SK-N-SH (cell line): ENCODE measurements around the gene HJV. TPM values are rescaled to one million over a fixed set of nuclear protein-coding genes. Genes with fewer than 3 reads are reported as not detected.

ENCODE experiments used
- CTCF ChIA-PET: fragments of 300-600, 350-600 bp; formaldehyde crosslinking; extraction: SDS; loops from one replicate; lab custom pipeline; 2021; lab: Yijun Ruan, JAX
- POLR2A ChIA-PET: fragments of 350-600 bp; sonication (Branson Sonifier 250); formaldehyde crosslinking; extraction: SDS; loops from one replicate; lab custom pipeline; 2020; ENCODE audit warnings: antibody characterized with exemption, inconsistent platforms; lab: Yijun Ruan, JAX
- DNase-seq: peaks from one replicate; pipeline ENCODE4 v3.0.0; 2012
- H2AFZ ChIP-seq: fragments of 200-600 bp; sonication (generic); 2 replicates; pipeline ENCODE4 v1.8.1; 2016; ENCODE audit warnings: antibody characterized with exemption, mild to moderate bottlenecking, low read depth
- H3F3A ChIP-seq: fragments of 200-600 bp; sonication (generic); replicated peaks from 2 replicates; pipeline ENCODE3; 2016; ENCODE audit warnings: antibody characterized with exemption, mild to moderate bottlenecking; ENCODE audit not compliant: insufficient read depth
- H3K27ac ChIP-seq, 2 experiments: fragments of 200-500 bp in 1 of 2; fragments of 200-600 bp in 1 of 2; sonication (Bioruptor generic) in 1 of 2; sonication (generic), shearing (Covaris generic) in 1 of 2; 2 replicates each; pipeline versions ENCODE4 v1.5.1 to v1.6.1; 2014 to 2016; ENCODE audit warnings: low read depth in 2 of 2, inconsistent platforms in 1 of 2, low read length in 1 of 2, mild to moderate bottlenecking in 1 of 2, mixed read lengths in 1 of 2
- H3K27me3 ChIP-seq: fragments of 200-600 bp; sonication (generic), shearing (Covaris generic); 2 replicates; pipeline ENCODE4 v1.6.1; 2016; ENCODE audit warnings: mixed run types; ENCODE audit not compliant: insufficient read depth
- H3K36me3 ChIP-seq, 2 experiments: fragments of 200-500 bp in 1 of 2; fragments of 200-600 bp in 1 of 2; sonication (Bioruptor generic) in 1 of 2; sonication (generic) in 1 of 2; replicated peaks in 1 of 2; 2 replicates each; pipeline versions ENCODE3 to v1.5.1; 2014 to 2016; ENCODE audit warnings: low read length in 1 of 2, mild to moderate bottlenecking in 1 of 2; ENCODE audit not compliant: insufficient read depth in 2 of 2, control insufficient read depth in 1 of 2
- H3K4me1 ChIP-seq, 2 experiments: fragments of 200-500 bp in 1 of 2; fragments of 200-600 bp in 1 of 2; sonication (Bioruptor generic) in 1 of 2; sonication (generic), shearing (Covaris generic) in 1 of 2; 2 replicates each; pipeline versions ENCODE4 v1.5.1 to v1.6.1; 2014 to 2016; ENCODE audit warnings: low read depth in 1 of 2, low read length in 1 of 2, mixed run types in 1 of 2; ENCODE audit not compliant: insufficient read depth in 2 of 2, control insufficient read depth in 1 of 2
- H3K4me2 ChIP-seq: fragments of 200-600 bp; sonication (generic), shearing (Covaris generic); 2 replicates; pipeline ENCODE4 v1.6.1; 2017; ENCODE audit warnings: mixed run types
- H3K4me3 ChIP-seq, 2 experiments: fragments of 200-500 bp in 1 of 2; fragments of 200-600 bp in 1 of 2; sonication (Bioruptor generic) in 1 of 2; sonication (generic), shearing (Covaris generic) in 1 of 2; 2 replicates each; pipeline versions ENCODE4 v1.5.1 to v1.8.1; 2014 to 2016; ENCODE audit warnings: low read depth in 2 of 2, inconsistent platforms in 1 of 2, low read length in 1 of 2, mild to moderate bottlenecking in 1 of 2, mixed read lengths in 1 of 2, moderate library complexity in 1 of 2
- H3K79me2 ChIP-seq: fragments of 200-600 bp; sonication (generic); 2 replicates; pipeline ENCODE4 v1.8.1; 2017; ENCODE audit warnings: mild to moderate bottlenecking; ENCODE audit not compliant: insufficient read depth
- H3K9ac ChIP-seq: fragments of 200-600 bp; sonication (generic); 2 replicates; pipeline ENCODE4 v1.6.1; 2017; ENCODE audit warnings: mixed run types
- H3K9me2 ChIP-seq: fragments of 200-600 bp; sonication (generic); 2 replicates; pipeline ENCODE4 v1.6.1; 2017; ENCODE audit warnings: mixed run types
- H3K9me3 ChIP-seq: fragments of 200-600 bp; sonication (generic); 2 replicates; pipeline ENCODE4 v1.6.1; 2017; ENCODE audit warnings: mixed run types, mild to moderate bottlenecking, moderate library complexity
- H4K20me1 ChIP-seq: fragments of 200-600 bp; sonication (generic); 2 replicates; pipeline ENCODE4 v1.6.1; 2017; ENCODE audit warnings: mild to moderate bottlenecking, mixed run types; ENCODE audit not compliant: insufficient read depth
- EP300 ChIP-seq, 2 experiments: IDR thresholded peaks; 2 replicates each; pipeline versions ENCODE4 v1.4.0 to v1.6.1; 2012; ENCODE audit warnings: borderline replicate concordance in 1 of 2, low read depth in 1 of 2, low read length in 1 of 2
- EZH2phosphoT487 ChIP-seq: fragments of 200-600 bp; sonication (generic); IDR thresholded peaks from 2 replicates; pipeline ENCODE4 v1.6.1; 2017; ENCODE audit warnings: low read depth, mixed run types, mild to moderate bottlenecking, antibody characterized with exemption, moderate library complexity, borderline replicate concordance
- GABPA ChIP-seq: IDR thresholded peaks from 2 replicates; pipeline ENCODE4 v1.4.0; 2012; ENCODE audit warnings: low read depth, mild to moderate bottlenecking
- MAX ChIP-seq: IDR thresholded peaks from 2 replicates; pipeline ENCODE4 v1.4.0; 2012; ENCODE audit warnings: low read depth
- MXI1 ChIP-seq: IDR thresholded peaks from 2 replicates; pipeline ENCODE4 v1.6.1; 2012; ENCODE audit warnings: mild to moderate bottlenecking, low read depth, low read length, improper control_type of control experiment
- NFIC ChIP-seq: IDR thresholded peaks from 2 replicates; pipeline ENCODE4 v1.4.0; 2012; ENCODE audit warnings: borderline replicate concordance
- POLR2AphosphoS5 ChIP-seq: IDR thresholded peaks from 2 replicates; pipeline ENCODE4 v1.6.1; 2012; ENCODE audit warnings: low read depth, low read length
- RAD21 ChIP-seq: IDR thresholded peaks from 2 replicates; pipeline ENCODE4 v1.6.1; 2012; ENCODE audit warnings: mild to moderate bottlenecking, low read length
- REST ChIP-seq: IDR thresholded peaks from 2 replicates; pipeline ENCODE4 v1.6.1; 2012; ENCODE audit warnings: mild to moderate bottlenecking, low read depth, low read length, moderate library complexity
- SMC3 ChIP-seq: IDR thresholded peaks from 2 replicates; pipeline ENCODE4 v1.6.1; 2012; ENCODE audit warnings: low read depth, low read length, improper control_type of control experiment
- TEAD4 ChIP-seq: IDR thresholded peaks from 2 replicates; pipeline ENCODE4 v1.4.0; 2012; ENCODE audit warnings: mild to moderate bottlenecking, borderline replicate concordance; ENCODE audit not compliant: insufficient read depth
- YY1 ChIP-seq: IDR thresholded peaks from 2 replicates; pipeline ENCODE4 v1.4.0; 2012; ENCODE audit warnings: low read depth, mild to moderate bottlenecking
- WGBS: methylation state at CpG from one replicate; pipeline ENCODE4 v1.1.6; 2017; ENCODE audit warnings: low lambda C conversion rate; 5-methylcytosine and 5-hydroxymethylcytosine counted together
- polyA plus RNA-seq, 3 experiments: library from polyadenylated mRNA; depleted of rRNA; stranded (reverse); fragments of >200 nt; gene quantifications; 2 replicates each; pipeline ENCODE4 v1.2.3, GENCODE V29; 2012

HJV gene
- polyA plus RNA-seq, 1 of the 3 experiments (the other 2 are of a cell fraction), result 0.05 TPM

- WGBS, result under 1% methylated on average over 10 of the region's 10 CpGs
- CTCF ChIA-PET, result interaction anchor here (0.8 to 3.3 kb wide), 6 partner anchors 10 to 191 kb away, joined by 3 to 13 read pairs (median 8); partner anchors contain the start of gene NUDT17
- H2AFZ ChIP-seq, result peak overlapping the region; percentile 88
These were observed 14.9 kb upstream of the HJV start for GRCh38 chr1:146036241-146036964.

GRCh38 chr1:146035048-146035423, 13.5 kb upstream of the HJV start:
- Histone ChIP-seq H3K27me3 (no peaks in the 10 kb centered on the region), H3K36me3 (no peaks in the 10 kb centered on the region), H3K27ac (peak overlapping the region; percentile 29 to 45), H3K9ac (peak overlapping the region; percentile 31; the same call in 1 of the 2 replicates), H3K4me2 (peak overlapping the region; percentile 58; the same call in 1 of the 2 replicates), H3K79me2 (no peaks in the 10 kb centered on the region), H3F3A (peaks cover 48% of the 10 kb centered on the region), H4K20me1 (no peaks in the 10 kb centered on the region; the same call in 1 of the 2 replicates), H3K4me1 (peaks cover 0 to 3% of the 10 kb centered on the region in 2 experiments; a peak in 2 of 4 replicates), H2AFZ (peak overlapping the region; percentile 95), H3K9me2 (no peaks in the 10 kb centered on the region), H3K4me3 (peak overlapping the region; percentile 28 to 38), H3K9me3 (no peaks in the 10 kb centered on the region)
- 50% methylated on average over 6 of the region's 6 CpGs for WGBS
- TF ChIP-seq EP300 (IDR thresholded peaks at IDR 0.05; ENCODE audit: borderline replicate concordance in 1 of 2, low read depth in 1 of 2, low read length in 1 of 2) (no peak), MAX (0 out of 2 replicates have a peak, but pooled peaks have one; percentile 18), SMC3 (no peak), TEAD4 (no peak)
- DNase-seq, result no peak
- CTCF ChIA-PET, result interaction anchor here (0.9 to 3.3 kb wide), 5 partner anchors 11 to 190 kb away, joined by 3 to 13 read pairs (median 6); partner anchors contain the start of gene NUDT17
- POLR2A ChIA-PET, result interaction anchor here (1.1 to 5.4 kb wide), 2 partner anchors 17 to 177 kb away, joined by 3 to 35 read pairs; partner anchors contain the start of gene PIAS3

More at GRCh38 chr1:146036241-146036964, 14.9 kb upstream of the HJV start:
- Histone ChIP-seq H3K27ac (peak overlapping the region; percentile 29 to 88; a peak in 2 of 4 replicates), H3K9ac (peak overlapping the region; percentile 77; the same call in 1 of the 2 replicates), H3F3A (peaks cover 49% of the 10 kb centered on the region), H4K20me1 (no peaks in the 10 kb centered on the region; the same call in 1 of the 2 replicates), H3K27me3 (no peaks in the 10 kb centered on the region), H3K4me3 (peak overlapping the region; percentile 64 to 91), H3K9me3 (no peaks in the 10 kb centered on the region), H3K4me1 (peaks cover 0 to 3% of the 10 kb centered on the region in 2 experiments; a peak in 2 of 4 replicates), H3K9me2 (no peaks in the 10 kb centered on the region), H3K4me2 (peak overlapping the region; percentile 92), H3K79me2 (no peaks in the 10 kb centered on the region), H3K36me3 (no peaks in the 10 kb centered on the region)
- no peak for TF ChIP-seq NFIC
- TF ChIP-seq MXI1, result peak; percentile 59; the same call in 1 of the 2 replicates
- POLR2A ChIA-PET, result interaction anchor here (1.0 to 5.4 kb wide), 3 partner anchors 12 to 109 kb away, joined by 4 to 35 read pairs (median 4); partner anchors contain the start of gene RBM8A
- no peak for DNase-seq

DNA sequence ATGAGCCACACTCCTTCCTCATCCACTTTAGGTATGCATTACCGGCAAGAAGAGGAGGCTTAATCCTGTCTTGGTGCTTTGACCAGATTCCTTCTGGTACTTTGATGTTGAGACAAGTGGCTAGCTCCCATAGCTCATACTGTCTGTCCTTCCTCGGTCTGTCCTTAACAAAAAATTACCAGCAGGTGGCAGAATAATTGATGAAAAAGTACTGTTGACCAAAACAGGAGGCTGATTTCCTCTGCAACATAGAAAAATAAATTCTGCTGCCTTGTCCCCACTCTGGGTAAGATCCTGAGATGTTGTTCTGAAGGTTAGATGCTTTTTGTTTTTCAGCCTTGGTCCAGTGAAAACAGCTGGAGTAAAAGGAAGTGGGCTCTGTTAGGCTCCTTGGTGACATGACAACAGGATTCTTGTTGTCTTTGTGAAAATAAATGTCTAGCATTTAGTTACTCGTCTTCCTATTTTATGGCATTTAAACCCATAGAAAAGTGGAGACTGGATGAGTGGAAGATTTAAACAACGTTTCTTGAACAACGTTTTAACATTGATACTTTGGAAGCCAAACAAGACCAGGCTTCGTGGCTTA, 11.2 kb upstream of the HJV start:
- 42% methylated on average over 6 of the region's 6 CpGs for WGBS
- Histone ChIP-seq H3K4me1 (peaks cover 0 to 3% of the 10 kb centered on the region in 2 experiments; a peak in 2 of 4 replicates), H3K27me3 (no peaks in the 10 kb centered on the region), H3F3A (peaks cover 30% of the 10 kb centered on the region), H3K27ac (no peak overlapping the region), H3K79me2 (no peaks in the 10 kb centered on the region), H2AFZ (peak overlapping the region; percentile 50; the same call in 1 of the 2 replicates), H4K20me1 (no peaks in the 10 kb centered on the region; the same call in 1 of the 2 replicates), H3K4me2 (no peak overlapping the region), H3K36me3 (no peaks in the 10 kb centered on the region), H3K9ac (no peak overlapping the region), H3K9me2 (no peaks in the 10 kb centered on the region), H3K9me3 (no peaks in the 10 kb centered on the region), H3K4me3 (no peak overlapping the region; a peak in 1 of 4 replicates)
- POLR2A ChIA-PET, result no interaction called here
- CTCF ChIA-PET, result interaction anchor here (0.7 to 3.0 kb wide), 15 partner anchors 9 to 141 kb away, joined by 3 to 20 read pairs (median 4); partner anchors contain the start of gene HJV
- DNase-seq, result peak; percentile 47
- TF ChIP-seq EP300 (IDR thresholded peaks at IDR 0.05; ENCODE audit: borderline replicate concordance in 1 of 2, low read depth in 1 of 2, low read length in 1 of 2) (no peak), REST (no peak), RAD21 (peak; percentile 60), EZH2phosphoT487 (no peak), YY1 (no peak), POLR2AphosphoS5 (no peak), SMC3 (peak; percentile 57), GABPA (no peak)
